Osteocyte (in vitro differentiated cells): Measurements from ENCODE around the gene SENP1. TPM values are rescaled to one million over a fixed set of nuclear protein-coding genes. Genes with fewer than 3 reads are reported as not detected.

Experiments used
- DNase-seq: peaks from one replicate; pipeline ENCODE4 v3.0.0; 2021; ENCODE audit warnings: mixed read lengths; ENCODE audit not compliant: unreplicated experiment; ENCODE audit errors: extremely low spot score
- H3K27ac Mint-ChIP-seq: one replicate; pipeline ENCODE4 v1.8.0; 2021; ENCODE audit warnings: mild to moderate bottlenecking, mixed read lengths; ENCODE audit not compliant: unreplicated experiment
- H3K27me3 Mint-ChIP-seq: one replicate; pipeline ENCODE4 v1.8.0; 2021; ENCODE audit warnings: mixed read lengths; ENCODE audit not compliant: unreplicated experiment
- H3K36me3 Mint-ChIP-seq: one replicate; pipeline ENCODE4 v1.8.0; 2021; ENCODE audit warnings: mixed read lengths; ENCODE audit not compliant: unreplicated experiment
- H3K4me1 Mint-ChIP-seq: one replicate; pipeline ENCODE4 v1.8.0; 2021; ENCODE audit warnings: mixed read lengths; ENCODE audit not compliant: unreplicated experiment
- H3K4me3 Mint-ChIP-seq: one replicate; pipeline ENCODE4 v1.8.0; 2021; ENCODE audit warnings: mild to moderate bottlenecking, moderate library complexity, mixed read lengths; ENCODE audit not compliant: unreplicated experiment
- H3K9me3 Mint-ChIP-seq: one replicate; pipeline ENCODE4 v1.8.0; 2021; ENCODE audit warnings: mixed read lengths; ENCODE audit not compliant: unreplicated experiment
- CTCF ChIP-seq: fragments of 200-600 bp; sonication (generic); IDR thresholded peaks from 2 replicates; pipeline ENCODE4 v1.5.0; 2021; ENCODE audit warnings: antibody characterized with exemption, mild to moderate bottlenecking, moderate library complexity
- total RNA-seq: library from RNA; stranded (reverse); gene quantifications from 2 replicates; pipeline ENCODE4 v1.2.1, GENCODE V29; 2021

The SENP1 gene
- total RNA-seq, 1 donor from 2014 or later = 25.6 TPM

DNA sequence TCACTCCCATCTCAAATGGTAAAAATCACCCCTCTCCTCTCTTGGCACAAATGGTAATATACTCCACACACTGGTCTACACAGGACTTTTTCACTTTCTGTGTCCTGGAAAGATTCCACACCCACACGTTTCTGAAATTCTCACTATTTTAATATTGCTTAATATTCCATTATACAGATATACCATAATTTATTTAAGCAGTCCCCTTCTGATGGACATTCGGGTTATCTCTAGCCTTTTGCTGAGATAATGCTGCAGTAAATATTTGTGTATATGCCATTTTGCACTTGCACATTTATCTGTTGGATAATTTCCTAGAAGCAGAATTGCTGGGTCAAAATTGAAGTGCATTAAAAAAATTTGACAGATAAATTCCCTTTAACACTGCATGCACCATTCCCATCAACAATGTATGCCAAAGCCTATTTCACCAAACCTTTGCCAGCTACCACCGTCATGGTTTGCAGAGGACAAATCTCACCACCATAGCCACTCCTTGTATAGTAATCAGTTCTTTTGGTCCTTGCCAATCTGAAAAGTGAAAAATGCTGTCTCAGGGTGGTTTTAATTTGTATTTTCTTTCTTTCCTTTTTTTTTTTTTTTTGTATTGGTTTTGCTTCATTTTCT, 86.1 kb downstream of the SENP1 start:
- Mint-ChIP-seq H3K9me3 (no peaks in the 10 kb centered on the region), H3K36me3 (no peaks in the 10 kb centered on the region), H3K4me1 (no peaks in the 10 kb centered on the region), H3K27me3 (peaks cover 65% of the 10 kb centered on the region), H3K27ac (no peak overlapping the region), H3K4me3 (no peak overlapping the region)
- DNase-seq = no peak
- TF ChIP-seq CTCF = no peak

DNA sequence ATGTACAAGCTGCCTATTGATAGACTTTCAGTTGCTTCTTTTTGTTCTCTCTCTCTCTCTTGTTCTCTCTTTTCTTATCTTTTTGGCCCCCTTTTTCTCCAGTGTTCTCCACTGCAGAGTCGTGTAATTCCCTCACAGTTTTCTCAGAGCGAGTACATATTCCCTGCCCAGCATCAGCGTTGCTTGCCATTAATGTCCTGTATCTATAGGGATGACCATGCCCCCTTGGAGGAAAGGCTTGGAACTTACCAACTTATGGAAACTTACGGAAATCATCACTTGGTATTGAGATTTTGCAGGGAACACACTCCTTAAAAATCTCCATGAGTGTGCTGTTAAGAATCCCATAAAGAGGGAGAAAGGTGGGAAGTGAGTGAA, 87.3 kb downstream of the SENP1 start:
- no peak overlapping the region for H3K27ac Mint-ChIP-seq
- no peak for TF ChIP-seq CTCF
- H3K4me3 Mint-ChIP-seq = no peak overlapping the region
- no peaks in the 10 kb centered on the region for H3K4me1 Mint-ChIP-seq
- H3K36me3 Mint-ChIP-seq = no peaks in the 10 kb centered on the region
- H3K27me3 Mint-ChIP-seq = peaks cover 72% of the 10 kb centered on the region
- no peak for DNase-seq
- no peaks in the 10 kb centered on the region for H3K9me3 Mint-ChIP-seq

- TF ChIP-seq CTCF = no peak
- Mint-ChIP-seq H3K9me3 (no peaks in the 10 kb centered on the region), H3K4me1 (no peaks in the 10 kb centered on the region), H3K27ac (no peak overlapping the region), H3K36me3 (no peaks in the 10 kb centered on the region), H3K4me3 (no peak overlapping the region), H3K27me3 (peaks cover 73% of the 10 kb centered on the region)
- DNase-seq = no peak
Measured at GRCh38 chr12:48017921-48018617, 87.8 kb downstream of the SENP1 start.

- Mint-ChIP-seq H3K27ac (no peak overlapping the region), H3K27me3 (peaks cover 75% of the 10 kb centered on the region), H3K36me3 (no peaks in the 10 kb centered on the region), H3K4me3 (no peak overlapping the region), H3K9me3 (no peaks in the 10 kb centered on the region), H3K4me1 (no peaks in the 10 kb centered on the region)
- DNase-seq = no peak
- TF ChIP-seq CTCF = no peak
Measured at GRCh38 chr12:48017496-48017895, 88.4 kb downstream of the SENP1 start.

DNA sequence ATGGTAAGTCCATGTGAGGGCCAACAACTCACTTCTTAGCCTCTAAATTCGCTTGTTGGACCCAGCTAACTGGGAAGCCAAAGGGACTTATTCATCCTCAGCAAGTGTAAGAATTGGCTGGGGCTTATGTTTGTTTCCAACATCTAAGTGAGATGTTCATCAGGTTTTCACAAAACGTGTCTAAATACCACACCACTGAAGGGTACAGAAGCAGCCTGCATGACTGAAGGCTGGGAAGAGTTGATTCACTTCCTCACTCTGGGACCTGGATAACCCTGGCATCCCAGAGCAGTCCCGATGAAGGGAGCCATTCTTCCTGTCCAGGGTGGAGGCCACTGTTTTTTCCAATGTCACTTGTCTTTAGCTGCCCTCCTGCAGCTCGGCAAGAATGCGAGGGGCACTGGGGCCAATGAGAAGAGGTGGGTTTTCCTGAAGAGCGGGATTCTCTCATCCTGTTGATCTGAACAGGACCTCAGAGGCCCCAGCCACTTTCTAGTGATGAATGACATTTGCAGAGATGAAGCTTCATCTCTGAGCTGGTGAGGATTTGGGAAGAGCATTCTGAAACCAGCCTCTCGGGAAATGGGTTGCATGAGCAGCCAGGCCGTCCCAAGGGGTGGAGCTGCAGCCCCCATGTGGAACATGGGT, 89.4 kb downstream of the SENP1 start:
- no peak for DNase-seq
- no peak overlapping the region for H3K4me3 Mint-ChIP-seq
- H3K9me3 Mint-ChIP-seq = no peaks in the 10 kb centered on the region
- H3K27me3 Mint-ChIP-seq = peaks cover 72% of the 10 kb centered on the region
- no peak overlapping the region for H3K27ac Mint-ChIP-seq
- no peak for TF ChIP-seq CTCF
- H3K36me3 Mint-ChIP-seq = no peaks in the 10 kb centered on the region
- H3K4me1 Mint-ChIP-seq = no peaks in the 10 kb centered on the region
